Breast epithelium (tissue), 4 donors: Measurements from ENCODE around the gene ZNF780A. TPM values are rescaled to one million over a fixed set of nuclear protein-coding genes. Genes with fewer than 3 reads are reported as not detected.

Experiments used
- DNase-seq, 2 donors: peaks; one replicate each; pipeline ENCODE4 v3.0.0-alpha.2; 2019; ENCODE audit warnings: low spot score in 2 of 2
- H3K27ac ChIP-seq, 2 donors: fragments of 200-600 bp; sonication (generic) in 1 of 2; one replicate each; pipeline ENCODE4 v1.5.1; 2016 to 2019; ENCODE audit warnings: mild to moderate bottlenecking in 1 of 2
- H3K27me3 ChIP-seq, 2 donors: fragments of 200-600 bp; sonication (generic) in 1 of 2; one replicate each; pipeline versions ENCODE4 v1.5.1 to v1.6.0; 2017 to 2019; ENCODE audit warnings: control low read depth in 1 of 2, mild to moderate bottlenecking in 1 of 2
- H3K36me3 ChIP-seq: fragments of 200-600 bp; one replicate; pipeline ENCODE4 v1.5.1; 2019
- H3K4me1 ChIP-seq, 2 donors: fragments of 200-600 bp; sonication (generic); one replicate each; pipeline ENCODE4 v1.5.1; 2016 to 2019; ENCODE audit warnings: control low read depth in 1 of 2
- H3K4me3 ChIP-seq, 3 donors: fragments of 200-600 bp; sonication (generic); 1 replicate in 2 of 3; 2 replicates in 1 of 3; pipeline ENCODE4 v1.5.1; 2016 to 2019; ENCODE audit warnings: mild to moderate bottlenecking in 3 of 3, moderate library complexity in 2 of 3
- H3K9me3 ChIP-seq, 2 donors: fragments of 200-600 bp; sonication (generic) in 1 of 2; one replicate each; pipeline ENCODE4 v1.5.1; 2016 to 2019; ENCODE audit warnings: control low read depth in 1 of 2
- POLR2A ChIP-seq: fragments of 450-650 bp; IDR thresholded peaks from one replicate; pipeline ENCODE4 v1.6.1; 2016; ENCODE audit warnings: antibody characterized with exemption, mild to moderate bottlenecking, moderate library complexity
- POLR2AphosphoS5 ChIP-seq, 3 donors: sonication (generic); formaldehyde crosslinking; IDR thresholded peaks; one replicate each; pipeline ENCODE4 v1.6.1; 2017; ENCODE audit warnings: antibody characterized with exemption in 3 of 3
- intact Hi-C: fragments of 100-400 bp; cut with DNase I; formaldehyde crosslinking; loops from one replicate; pipeline ENCODE4 v1.15.1; 2023; ENCODE audit warnings: low total_unique reads
- total RNA-seq, 3 donors: library from RNA; depleted of rRNA; stranded (reverse); fragments of >200 nt; gene quantifications; one replicate each; pipeline ENCODE4 v1.1.0, GENCODE V29; 2016
- TF ChIP-seq, protein P1 (sequence below), 3 donors: fragments of 450-650 bp; IDR thresholded peaks; one replicate each; pipeline ENCODE4 v1.5.1; 2016 to 2017; ENCODE audit warnings: antibody characterized with exemption in 3 of 3, mild to moderate bottlenecking in 3 of 3, moderate library complexity in 3 of 3

Gene ZNF780A
- total RNA-seq, 3 donors from 2014 or later: 6.2 to 26.8 (median 14.4) TPM

DNA sequence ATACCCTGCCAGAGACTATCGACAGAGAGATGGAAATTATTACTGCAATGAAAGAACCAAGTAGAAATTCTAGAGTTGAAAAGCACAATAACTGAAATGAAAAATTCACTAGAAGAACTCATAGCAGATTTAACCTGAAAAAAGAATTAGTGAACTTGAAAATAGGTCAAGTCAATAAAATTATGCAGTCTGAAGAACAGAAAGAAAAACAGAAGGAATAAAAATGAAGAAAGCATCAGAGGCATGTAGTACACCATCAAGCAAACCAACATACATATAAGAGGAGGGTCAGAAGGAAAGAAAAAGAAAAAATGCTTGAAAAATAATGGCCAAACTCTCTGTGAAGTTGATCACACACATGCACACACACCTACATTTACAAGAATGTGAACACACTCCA lies 31.1 kb downstream of the ZNF780A start:
- H3K27ac ChIP-seq: no peak overlapping the region
- intact Hi-C loops: no loop called here
- no peaks in the 10 kb centered on the region for H3K27me3 ChIP-seq
- peaks cover 5 to 24% of the 10 kb centered on the region in 2 donors for H3K9me3 ChIP-seq
- H3K36me3 ChIP-seq: peaks cover 4% of the 10 kb centered on the region
- TF ChIP-seq POLR2A (no peak), POLR2AphosphoS5 (IDR thresholded peaks at IDR 0.05) (no peak)
- TF ChIP-seq, protein P1, sequence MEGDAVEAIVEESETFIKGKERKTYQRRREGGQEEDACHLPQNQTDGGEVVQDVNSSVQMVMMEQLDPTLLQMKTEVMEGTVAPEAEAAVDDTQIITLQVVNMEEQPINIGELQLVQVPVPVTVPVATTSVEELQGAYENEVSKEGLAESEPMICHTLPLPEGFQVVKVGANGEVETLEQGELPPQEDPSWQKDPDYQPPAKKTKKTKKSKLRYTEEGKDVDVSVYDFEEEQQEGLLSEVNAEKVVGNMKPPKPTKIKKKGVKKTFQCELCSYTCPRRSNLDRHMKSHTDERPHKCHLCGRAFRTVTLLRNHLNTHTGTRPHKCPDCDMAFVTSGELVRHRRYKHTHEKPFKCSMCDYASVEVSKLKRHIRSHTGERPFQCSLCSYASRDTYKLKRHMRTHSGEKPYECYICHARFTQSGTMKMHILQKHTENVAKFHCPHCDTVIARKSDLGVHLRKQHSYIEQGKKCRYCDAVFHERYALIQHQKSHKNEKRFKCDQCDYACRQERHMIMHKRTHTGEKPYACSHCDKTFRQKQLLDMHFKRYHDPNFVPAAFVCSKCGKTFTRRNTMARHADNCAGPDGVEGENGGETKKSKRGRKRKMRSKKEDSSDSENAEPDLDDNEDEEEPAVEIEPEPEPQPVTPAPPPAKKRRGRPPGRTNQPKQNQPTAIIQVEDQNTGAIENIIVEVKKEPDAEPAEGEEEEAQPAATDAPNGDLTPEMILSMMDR (IDR thresholded peaks at IDR 0.05): no peak
- no peak overlapping the region for H3K4me3 ChIP-seq
- peaks cover 0 to 11% of the 10 kb centered on the region in 2 donors for H3K4me1 ChIP-seq
- DNase-seq: no peak

DNA sequence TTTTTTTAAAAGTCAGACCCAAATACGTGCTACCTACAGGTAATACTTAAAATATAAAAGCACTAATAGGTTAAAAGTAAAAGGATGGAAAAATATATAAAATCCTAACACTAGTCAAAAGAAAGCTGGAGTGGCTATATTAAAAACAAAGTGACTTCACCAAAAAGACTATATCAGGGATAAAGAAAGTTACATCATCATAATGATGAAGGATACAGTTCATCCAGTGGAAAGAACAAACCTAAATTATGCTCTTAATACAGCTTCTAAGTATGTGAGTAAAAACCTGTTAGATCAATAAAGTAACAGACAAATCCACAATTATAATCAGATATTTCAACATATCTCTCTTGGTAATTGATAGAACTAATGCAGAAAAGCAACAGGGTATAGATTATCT lies 33.6 kb downstream of the ZNF780A start:
- Histone ChIP-seq H3K27ac (no peak overlapping the region), H3K4me1 (peaks cover 0 to 13% of the 10 kb centered on the region in 2 donors), H3K27me3 (no peaks in the 10 kb centered on the region), H3K9me3 (peaks cover 0 to 22% of the 10 kb centered on the region in 2 donors), H3K36me3 (peaks cover 4% of the 10 kb centered on the region), H3K4me3 (no peak overlapping the region)
- no peak for TF ChIP-seq POLR2A
- no peak for TF ChIP-seq POLR2AphosphoS5 (IDR thresholded peaks at IDR 0.05)
- TF ChIP-seq, protein P1 (IDR thresholded peaks at IDR 0.05): no peak
- DNase-seq: no peak
- intact Hi-C loops: no loop called here

DNA sequence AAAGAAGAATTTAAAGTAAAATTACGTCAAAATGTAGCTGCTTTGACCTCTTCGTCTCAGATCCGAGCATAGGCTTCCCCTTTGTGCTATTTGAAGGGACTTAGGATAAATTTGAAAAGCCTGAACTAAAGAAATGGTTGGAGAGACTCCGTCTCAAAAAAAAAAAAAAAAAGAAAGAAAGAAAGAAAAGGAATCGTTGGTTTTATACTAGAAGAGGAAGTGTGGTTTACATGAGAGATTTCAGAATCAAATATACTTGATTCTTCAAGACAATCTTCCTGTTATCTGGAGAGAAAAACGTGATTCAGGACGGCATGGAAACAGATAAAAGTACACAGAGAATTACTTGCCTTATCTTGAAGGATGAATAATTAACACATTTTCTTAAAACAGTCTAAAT lies 34.2 kb downstream of the ZNF780A start:
- intact Hi-C loops: no loop called here
- TF ChIP-seq POLR2A (no peak), POLR2AphosphoS5 (IDR thresholded peaks at IDR 0.05) (no peak)
- TF ChIP-seq, protein P1 (IDR thresholded peaks at IDR 0.05): no peak
- H3K9me3 ChIP-seq: peaks cover 0 to 22% of the 10 kb centered on the region in 2 donors
- H3K4me1 ChIP-seq: peaks cover 0 to 13% of the 10 kb centered on the region in 2 donors
- peaks cover 4% of the 10 kb centered on the region for H3K36me3 ChIP-seq
- peak overlapping the region; percentile 72 to 78 (median 77) for H3K4me3 ChIP-seq
- H3K27me3 ChIP-seq: no peaks in the 10 kb centered on the region
- no peak for DNase-seq
- H3K27ac ChIP-seq: peak overlapping the region in 1 of 2 donors; percentile 29

DNA sequence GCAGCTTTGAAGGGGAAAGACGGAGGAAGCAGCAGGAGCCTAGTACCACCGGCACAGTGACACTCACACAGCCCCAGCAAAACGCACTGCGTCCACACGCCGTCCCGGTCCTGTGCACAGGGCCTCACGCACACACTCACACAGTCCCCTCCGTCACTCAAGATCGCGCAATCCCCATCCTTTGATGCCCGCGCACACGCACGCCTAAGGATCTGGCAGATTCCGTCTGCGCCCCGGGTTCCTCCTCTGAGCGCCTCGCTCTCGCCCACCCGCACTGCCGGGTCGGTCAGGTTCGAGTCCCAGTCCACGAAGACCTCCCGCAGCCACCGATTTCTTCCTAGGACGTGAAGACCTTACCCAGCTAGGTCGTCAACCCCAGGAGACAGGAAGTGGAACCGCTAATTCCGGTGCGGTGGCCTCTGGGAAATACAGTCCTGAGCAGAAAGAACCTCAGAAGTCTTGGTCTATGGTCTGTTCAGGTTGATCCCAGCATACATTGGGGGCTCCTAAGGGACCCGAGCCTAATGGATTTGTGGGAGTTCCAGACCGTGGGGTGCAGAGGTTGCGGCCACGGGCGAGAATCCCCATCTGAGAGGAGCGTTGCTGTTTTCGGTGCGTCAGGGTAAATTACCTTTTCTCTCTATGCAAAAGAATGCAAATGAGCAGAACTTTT lies 34.8 kb downstream of the ZNF780A start, which contains the start of gene ZNF780B:
TSS of gene ZNF780B (minus strand) at position 400 of the 673 bp plus-strand sequence. CDS start 5,899 bp downstream, outside the sequence.
- Histone ChIP-seq H3K4me3 (peak within 1 kb of the TSS; percentile 72 to 78 (median 77)), H3K27ac (peak within 1 kb of the TSS; percentile 29 to 77), H3K27me3 (no peaks in the 10 kb centered on the region), H3K9me3 (peaks cover 0 to 24% of the 10 kb centered on the region in 2 donors), H3K4me1 (peaks cover 0 to 13% of the 10 kb centered on the region in 2 donors), H3K36me3 (peaks cover 4% of the 10 kb centered on the region)
- TF ChIP-seq POLR2A: no peak
- TF ChIP-seq, protein P1 (IDR thresholded peaks at IDR 0.05): no peak
- no peak for TF ChIP-seq POLR2AphosphoS5 (IDR thresholded peaks at IDR 0.05)
- intact Hi-C loops: no loop called here
- DNase-seq: peak in 1 of 2 donors; percentile 50

DNA sequence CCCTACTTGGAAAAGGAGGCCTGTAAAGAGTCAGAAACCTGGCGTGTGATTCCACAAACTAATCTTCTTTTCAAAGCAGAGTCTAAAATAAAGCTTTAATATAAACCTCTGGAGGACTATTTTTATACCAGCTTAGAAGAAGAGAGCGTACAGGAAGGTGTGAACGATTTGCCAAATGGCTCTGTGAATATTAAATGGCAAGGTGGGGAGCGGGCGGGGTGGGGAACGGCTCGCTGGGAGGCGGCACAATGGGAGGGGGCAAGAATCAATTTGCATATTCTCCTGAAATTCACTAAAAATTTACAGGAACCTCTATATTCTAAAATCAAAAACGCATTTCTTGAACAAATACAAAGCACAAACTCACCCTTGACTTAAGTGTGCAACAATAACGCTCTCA lies 35.7 kb downstream of the ZNF780A start:
- no peak overlapping the region for H3K27ac ChIP-seq
- intact Hi-C loops: no loop called here
- DNase-seq: no peak
- H3K9me3 ChIP-seq: peaks cover 5 to 27% of the 10 kb centered on the region in 2 donors
- peak overlapping the region; percentile 72 to 78 (median 77) for H3K4me3 ChIP-seq
- no peaks in the 10 kb centered on the region for H3K27me3 ChIP-seq
- peaks cover 4% of the 10 kb centered on the region for H3K36me3 ChIP-seq
- H3K4me1 ChIP-seq: peaks cover 0 to 13% of the 10 kb centered on the region in 2 donors
- TF ChIP-seq, protein P1 (IDR thresholded peaks at IDR 0.05): no peak
- TF ChIP-seq POLR2AphosphoS5 (IDR thresholded peaks at IDR 0.05): no peak
- no peak for TF ChIP-seq POLR2A
